ENCODE data around the gene GRWD1.
"Not testable (repeated sequence)": the region's sequence is repeated elsewhere in the genome, so short reads cannot be mapped to it uniquely, and the experiment has no call there.

DNA sequence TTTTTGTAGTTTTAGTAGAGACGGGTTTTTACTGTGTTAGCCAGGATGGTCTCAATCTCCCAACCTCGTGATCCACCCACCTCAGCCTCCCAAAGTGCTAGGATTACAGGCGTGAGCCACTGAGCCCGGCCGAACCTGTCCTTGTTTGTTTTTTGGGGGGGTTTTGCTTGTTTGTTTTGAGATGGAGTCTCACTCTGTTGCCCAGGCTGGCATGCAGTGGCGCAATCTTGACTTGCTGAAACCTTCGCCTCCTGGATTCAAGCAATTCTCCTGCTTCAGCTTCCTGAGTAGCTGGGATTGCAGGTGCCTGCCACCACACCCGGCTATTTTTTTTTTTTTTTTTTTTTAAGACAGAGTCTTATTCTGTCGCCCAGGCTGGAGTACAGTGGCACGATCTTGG, 40.9 kb downstream of the GRWD1 start:
- TF ChIP-seq CEBPB (IDR thresholded peaks at IDR 0.05; ENCODE audit: low read depth, low read length) = not testable (repeated sequence)
- TF ChIP-seq, protein P1, sequence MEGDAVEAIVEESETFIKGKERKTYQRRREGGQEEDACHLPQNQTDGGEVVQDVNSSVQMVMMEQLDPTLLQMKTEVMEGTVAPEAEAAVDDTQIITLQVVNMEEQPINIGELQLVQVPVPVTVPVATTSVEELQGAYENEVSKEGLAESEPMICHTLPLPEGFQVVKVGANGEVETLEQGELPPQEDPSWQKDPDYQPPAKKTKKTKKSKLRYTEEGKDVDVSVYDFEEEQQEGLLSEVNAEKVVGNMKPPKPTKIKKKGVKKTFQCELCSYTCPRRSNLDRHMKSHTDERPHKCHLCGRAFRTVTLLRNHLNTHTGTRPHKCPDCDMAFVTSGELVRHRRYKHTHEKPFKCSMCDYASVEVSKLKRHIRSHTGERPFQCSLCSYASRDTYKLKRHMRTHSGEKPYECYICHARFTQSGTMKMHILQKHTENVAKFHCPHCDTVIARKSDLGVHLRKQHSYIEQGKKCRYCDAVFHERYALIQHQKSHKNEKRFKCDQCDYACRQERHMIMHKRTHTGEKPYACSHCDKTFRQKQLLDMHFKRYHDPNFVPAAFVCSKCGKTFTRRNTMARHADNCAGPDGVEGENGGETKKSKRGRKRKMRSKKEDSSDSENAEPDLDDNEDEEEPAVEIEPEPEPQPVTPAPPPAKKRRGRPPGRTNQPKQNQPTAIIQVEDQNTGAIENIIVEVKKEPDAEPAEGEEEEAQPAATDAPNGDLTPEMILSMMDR (conservative IDR thresholded peaks at IDR 0.05; ENCODE audit: low read depth, low read length) = not testable (repeated sequence)
